SK-N-SH (cell line): ENCODE results near the gene CHST15. TPM values are rescaled to one million over a fixed set of nuclear protein-coding genes. Genes with fewer than 3 reads are reported as not detected.

Experiments used
- CTCF ChIA-PET: fragments of 300-600, 350-600 bp; formaldehyde crosslinking; extraction: SDS; loops from one replicate; lab custom pipeline; 2021; lab: Yijun Ruan, JAX
- POLR2A ChIA-PET: fragments of 350-600 bp; sonication (Branson Sonifier 250); formaldehyde crosslinking; extraction: SDS; loops from one replicate; lab custom pipeline; 2020; ENCODE audit warnings: antibody characterized with exemption, inconsistent platforms; lab: Yijun Ruan, JAX
- DNase-seq: peaks from one replicate; pipeline ENCODE4 v3.0.0; 2012
- H2AFZ ChIP-seq: fragments of 200-600 bp; sonication (generic); 2 replicates; pipeline ENCODE4 v1.8.1; 2016; ENCODE audit warnings: antibody characterized with exemption, mild to moderate bottlenecking, low read depth
- H3F3A ChIP-seq: fragments of 200-600 bp; sonication (generic); replicated peaks from 2 replicates; pipeline ENCODE3; 2016; ENCODE audit warnings: antibody characterized with exemption, mild to moderate bottlenecking; ENCODE audit not compliant: insufficient read depth
- H3K27ac ChIP-seq, 2 experiments: fragments of 200-500 bp in 1 of 2; fragments of 200-600 bp in 1 of 2; sonication (Bioruptor generic) in 1 of 2; sonication (generic), shearing (Covaris generic) in 1 of 2; 2 replicates each; pipeline versions ENCODE4 v1.5.1 to v1.6.1; 2014 to 2016; ENCODE audit warnings: low read depth in 2 of 2, inconsistent platforms in 1 of 2, low read length in 1 of 2, mild to moderate bottlenecking in 1 of 2, mixed read lengths in 1 of 2
- H3K27me3 ChIP-seq: fragments of 200-600 bp; sonication (generic), shearing (Covaris generic); 2 replicates; pipeline ENCODE4 v1.6.1; 2016; ENCODE audit warnings: mixed run types; ENCODE audit not compliant: insufficient read depth
- H3K36me3 ChIP-seq, 2 experiments: fragments of 200-500 bp in 1 of 2; fragments of 200-600 bp in 1 of 2; sonication (Bioruptor generic) in 1 of 2; sonication (generic) in 1 of 2; replicated peaks in 1 of 2; 2 replicates each; pipeline versions ENCODE3 to v1.5.1; 2014 to 2016; ENCODE audit warnings: low read length in 1 of 2, mild to moderate bottlenecking in 1 of 2; ENCODE audit not compliant: insufficient read depth in 2 of 2, control insufficient read depth in 1 of 2
- H3K4me1 ChIP-seq, 2 experiments: fragments of 200-500 bp in 1 of 2; fragments of 200-600 bp in 1 of 2; sonication (Bioruptor generic) in 1 of 2; sonication (generic), shearing (Covaris generic) in 1 of 2; 2 replicates each; pipeline versions ENCODE4 v1.5.1 to v1.6.1; 2014 to 2016; ENCODE audit warnings: low read depth in 1 of 2, low read length in 1 of 2, mixed run types in 1 of 2; ENCODE audit not compliant: insufficient read depth in 2 of 2, control insufficient read depth in 1 of 2
- H3K4me2 ChIP-seq: fragments of 200-600 bp; sonication (generic), shearing (Covaris generic); 2 replicates; pipeline ENCODE4 v1.6.1; 2017; ENCODE audit warnings: mixed run types
- H3K4me3 ChIP-seq, 2 experiments: fragments of 200-500 bp in 1 of 2; fragments of 200-600 bp in 1 of 2; sonication (Bioruptor generic) in 1 of 2; sonication (generic), shearing (Covaris generic) in 1 of 2; 2 replicates each; pipeline versions ENCODE4 v1.5.1 to v1.8.1; 2014 to 2016; ENCODE audit warnings: low read depth in 2 of 2, inconsistent platforms in 1 of 2, low read length in 1 of 2, mild to moderate bottlenecking in 1 of 2, mixed read lengths in 1 of 2, moderate library complexity in 1 of 2
- H3K79me2 ChIP-seq: fragments of 200-600 bp; sonication (generic); 2 replicates; pipeline ENCODE4 v1.8.1; 2017; ENCODE audit warnings: mild to moderate bottlenecking; ENCODE audit not compliant: insufficient read depth
- H3K9ac ChIP-seq: fragments of 200-600 bp; sonication (generic); 2 replicates; pipeline ENCODE4 v1.6.1; 2017; ENCODE audit warnings: mixed run types
- H3K9me2 ChIP-seq: fragments of 200-600 bp; sonication (generic); 2 replicates; pipeline ENCODE4 v1.6.1; 2017; ENCODE audit warnings: mixed run types
- H3K9me3 ChIP-seq: fragments of 200-600 bp; sonication (generic); 2 replicates; pipeline ENCODE4 v1.6.1; 2017; ENCODE audit warnings: mixed run types, mild to moderate bottlenecking, moderate library complexity
- H4K20me1 ChIP-seq: fragments of 200-600 bp; sonication (generic); 2 replicates; pipeline ENCODE4 v1.6.1; 2017; ENCODE audit warnings: mild to moderate bottlenecking, mixed run types; ENCODE audit not compliant: insufficient read depth
- CHD2 ChIP-seq: fragments of 150-350 bp; IDR thresholded peaks from 2 replicates; pipeline ENCODE4 v1.6.1; 2018; ENCODE audit warnings: low read length; ENCODE audit not compliant: partially characterized antibody
- FOSL2 ChIP-seq: IDR thresholded peaks from 2 replicates; pipeline ENCODE4 v1.4.0; 2012; ENCODE audit warnings: low read depth, mild to moderate bottlenecking, moderate library complexity, borderline replicate concordance
- FOXM1 ChIP-seq: IDR thresholded peaks from 2 replicates; pipeline ENCODE4 v1.4.0; 2012; ENCODE audit warnings: low read depth, mild to moderate bottlenecking
- JUND ChIP-seq: IDR thresholded peaks from 2 replicates; pipeline ENCODE4 v1.4.0; 2012
- MAX ChIP-seq: IDR thresholded peaks from 2 replicates; pipeline ENCODE4 v1.4.0; 2012; ENCODE audit warnings: low read depth
- MXI1 ChIP-seq: IDR thresholded peaks from 2 replicates; pipeline ENCODE4 v1.6.1; 2012; ENCODE audit warnings: mild to moderate bottlenecking, low read depth, low read length, improper control_type of control experiment
- PBX3 ChIP-seq: IDR thresholded peaks from 2 replicates; pipeline ENCODE4; 2012
- POLR2AphosphoS5 ChIP-seq: IDR thresholded peaks from 2 replicates; pipeline ENCODE4 v1.6.1; 2012; ENCODE audit warnings: low read depth, low read length
- REST ChIP-seq: IDR thresholded peaks from 2 replicates; pipeline ENCODE4 v1.6.1; 2012; ENCODE audit warnings: mild to moderate bottlenecking, low read depth, low read length, moderate library complexity
- SIN3A ChIP-seq: IDR thresholded peaks from 2 replicates; pipeline ENCODE4 v1.6.1; 2012; ENCODE audit warnings: low read depth, mild to moderate bottlenecking, low read length, moderate library complexity, borderline replicate concordance
- SMC3 ChIP-seq: IDR thresholded peaks from 2 replicates; pipeline ENCODE4 v1.6.1; 2012; ENCODE audit warnings: low read depth, low read length, improper control_type of control experiment
- USF1 ChIP-seq: IDR thresholded peaks from 2 replicates; pipeline ENCODE4 v1.4.0; 2012; ENCODE audit warnings: low read depth, borderline replicate concordance
- USF2 ChIP-seq: fragments of 150-350 bp; IDR thresholded peaks from 2 replicates; pipeline ENCODE4 v1.6.1; 2017; ENCODE audit warnings: antibody characterized with exemption, low read length, low read depth, borderline replicate concordance
- ZBTB33 ChIP-seq: IDR thresholded peaks from 2 replicates; pipeline ENCODE4 v1.4.0; 2012; ENCODE audit warnings: low read depth, borderline replicate concordance
- WGBS: methylation state at CpG from one replicate; pipeline ENCODE4 v1.1.6; 2017; ENCODE audit warnings: low lambda C conversion rate; 5-methylcytosine and 5-hydroxymethylcytosine counted together
- polyA plus RNA-seq, 3 experiments: library from polyadenylated mRNA; depleted of rRNA; stranded (reverse); fragments of >200 nt; gene quantifications; 2 replicates each; pipeline ENCODE4 v1.2.3, GENCODE V29; 2012

CHST15 gene
- polyA plus RNA-seq, 1 of the 3 experiments (the other 2 are of a cell fraction) = 0.02 TPM

- WGBS = 75% methylated on average over 5 of the region's 6 CpGs
- POLR2A ChIA-PET = interaction anchor here (0.6 kb wide), 1 partner anchor 267 kb away, joined by 5 read pairs; no protein-coding TSS in a partner anchor
- H3K27me3 ChIP-seq = no peaks in the 10 kb centered on the region; the same call in 1 of the 2 replicates
Measured at GRCh38 chr10:124090601-124091209, 2.7 kb downstream of the CHST15 start.

More at GRCh38 chr10:124090601-124091209, 2.7 kb downstream of the CHST15 start:
- no peak for DNase-seq
- Histone ChIP-seq H3K79me2 (no peaks in the 10 kb centered on the region), H3K9me3 (no peaks in the 10 kb centered on the region), H2AFZ (no peak overlapping the region), H3K4me1 (peaks cover 0 to 16% of the 10 kb centered on the region in 2 experiments; a peak in 1 of 4 replicates), H3K36me3 (no peaks in the 10 kb centered on the region), H3K9ac (no peak overlapping the region), H3K4me3 (no peak overlapping the region), H3F3A (no peaks in the 10 kb centered on the region), H3K27ac (no peak overlapping the region), H3K4me2 (no peak overlapping the region), H4K20me1 (no peaks in the 10 kb centered on the region), H3K9me2 (no peaks in the 10 kb centered on the region)
- CTCF ChIA-PET = interaction anchor here (0.8 to 3.5 kb wide), 7 partner anchors 10 to 299 kb away, joined by 3 to 24 read pairs (median 5); no protein-coding TSS in a partner anchor
- TF ChIP-seq SIN3A (no peak), MAX (no peak), PBX3 (no peak), FOSL2 (no peak), FOXM1 (no peak), USF1 (no peak), SMC3 (no peak), CHD2 (no peak), ZBTB33 (no peak), USF2 (no peak), POLR2AphosphoS5 (no peak), JUND (no peak), REST (no peak), MXI1 (no peak)
